Measurements from ENCODE around the gene NLGN4Y. TPM values are rescaled to one million over a fixed set of nuclear protein-coding genes. Genes with fewer than 3 reads are reported as not detected.

Gene NLGN4Y
- total RNA-seq, 1 experiment from 2014 or later, result not detected

- Histone ChIP-seq H3T11ph (ENCODE audit: low read length) (no peak overlapping the region), H2BK120ac (ENCODE audit: low read depth, low read length, poor library complexity, severe bottlenecking) (no peak overlapping the region), H3K79me1 (ENCODE audit: insufficient read depth, low read depth, low read length, poor library complexity, severe bottlenecking) (no peaks in the 10 kb centered on the region), H3K18ac (ENCODE audit: insufficient read length, low read depth, low read length) (no peak overlapping the region), H2AFZ (ENCODE audit: low read length) (no peak overlapping the region), H2BK5ac (ENCODE audit: insufficient read length, low read length) (no peak overlapping the region), H3K27me3 (ENCODE audit: insufficient read depth, low read length) (no peaks in the 10 kb centered on the region), H3K4me2 (ENCODE audit: insufficient read depth, insufficient read length, low read length) (no peak overlapping the region), H3K27ac (ENCODE audit: insufficient read length, low read depth, low read length) (no peak overlapping the region), H3K79me2 (ENCODE audit: insufficient read depth, low read length) (no peaks in the 10 kb centered on the region), H3K9me3 (ENCODE audit: control insufficient read depth, low read depth, low read length) (no peaks in the 10 kb centered on the region), H2BK15ac (ENCODE audit: low read depth, low read length) (no peak overlapping the region), H3K23me2 (ENCODE audit: insufficient read length, low read depth, low read length, poor library complexity, severe bottlenecking) (no peaks in the 10 kb centered on the region), H2BK20ac (ENCODE audit: low read depth, low read length, poor library complexity, severe bottlenecking) (no peak overlapping the region), H4K20me1 (ENCODE audit: control insufficient read depth, insufficient read depth, insufficient read length) (no peaks in the 10 kb centered on the region), H3K14ac (ENCODE audit: insufficient read depth, low read length) (no peak overlapping the region), H4K91ac (ENCODE audit: insufficient read length, low read depth, low read length) (no peak overlapping the region), H3K4ac (ENCODE audit: low read depth, low read length) (no peak overlapping the region), H4K8ac (replicated peaks; ENCODE audit: insufficient read length, low read depth, low read length) (no peak overlapping the region), H3K9ac (ENCODE audit: extremely low read depth, insufficient read length, low read length) (no peak overlapping the region), H4K5ac (ENCODE audit: insufficient read length, low read depth, low read length) (no peak overlapping the region), H3K4me1 (ENCODE audit: insufficient read depth, low read length) (no peaks in the 10 kb centered on the region), H3K56ac (ENCODE audit: insufficient read length, low read depth, low read length) (no peak overlapping the region), H2AK5ac (ENCODE audit: insufficient read length, low read length) (no peak overlapping the region), H3K23ac (ENCODE audit: insufficient read length, low read depth, low read length) (no peak overlapping the region), H2BK12ac (ENCODE audit: insufficient read length, low read depth, low read length) (no peak overlapping the region)
- H3K27me3 Mint-ChIP-seq (ENCODE audit: low read depth), result no peaks in the 10 kb centered on the region
- no peak overlapping the region for H3K4me3 Mint-ChIP-seq
- H3K9me3 Mint-ChIP-seq, result no peaks in the 10 kb centered on the region
- H3K27ac Mint-ChIP-seq, result no peak overlapping the region
- DNase-seq, result no peak
- no peaks in the 10 kb centered on the region for H3K4me1 Mint-ChIP-seq
- TF ChIP-seq CTCF (conservative IDR thresholded peaks at IDR 0.05), result no peak
- H3K36me3 Mint-ChIP-seq (ENCODE audit: insufficient read depth in 1 of 3, low read depth in 3 of 3), result no peaks in the 10 kb centered on the region
These were observed 279.7 kb downstream of the NLGN4Y start for GRCh38 chrY:14804041-14804440.

All from H9 (cell line).